Measurements from ENCODE around the gene JMY. TPM values are rescaled to one million over a fixed set of nuclear protein-coding genes. Genes with fewer than 3 reads are reported as not detected.

Gene JMY
- total RNA-seq, 4 donors from 2014 or later: 7.0 to 30.1 (median 11.3) TPM

DNA sequence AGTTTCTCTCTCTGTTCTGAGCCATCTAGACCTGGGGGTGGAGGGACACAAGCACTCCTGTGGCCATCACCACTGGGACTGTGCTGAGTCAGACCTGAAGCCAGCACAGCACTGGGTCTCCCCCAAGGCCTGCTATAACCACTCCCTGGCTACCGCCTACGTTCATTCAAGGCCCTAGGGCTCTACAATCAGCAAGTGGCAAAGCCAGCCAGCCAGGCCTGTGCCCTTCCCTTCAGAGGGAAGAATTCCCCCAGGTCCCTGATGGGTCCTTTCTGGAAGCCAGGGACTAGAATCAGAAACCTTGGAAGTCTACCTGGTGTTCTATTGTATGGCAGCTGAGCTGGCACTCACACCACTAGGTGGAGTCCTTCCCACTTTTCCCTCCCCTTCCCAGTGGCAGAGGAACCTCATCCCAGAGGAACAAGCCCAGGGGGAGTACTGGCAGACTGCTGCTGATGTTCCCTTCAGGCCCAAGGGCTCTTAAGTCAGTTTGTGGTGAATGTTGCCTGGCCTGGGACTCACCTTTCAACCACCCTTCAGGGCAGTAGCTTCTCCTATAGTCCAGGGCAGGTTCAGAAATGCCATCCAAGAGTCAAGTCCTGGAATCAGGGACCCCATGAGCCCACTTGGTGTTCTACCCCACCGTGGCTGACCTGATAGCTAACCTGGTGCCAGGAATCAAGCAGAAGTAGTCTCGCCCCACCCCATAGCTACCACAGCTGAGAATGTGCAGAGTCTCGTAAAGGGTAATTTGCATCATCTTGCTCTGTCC is 20.0 kb downstream of the JMY start:
- no peak for DNase-seq (ENCODE audit: low spot score)
- TF ChIP-seq, protein P1, sequence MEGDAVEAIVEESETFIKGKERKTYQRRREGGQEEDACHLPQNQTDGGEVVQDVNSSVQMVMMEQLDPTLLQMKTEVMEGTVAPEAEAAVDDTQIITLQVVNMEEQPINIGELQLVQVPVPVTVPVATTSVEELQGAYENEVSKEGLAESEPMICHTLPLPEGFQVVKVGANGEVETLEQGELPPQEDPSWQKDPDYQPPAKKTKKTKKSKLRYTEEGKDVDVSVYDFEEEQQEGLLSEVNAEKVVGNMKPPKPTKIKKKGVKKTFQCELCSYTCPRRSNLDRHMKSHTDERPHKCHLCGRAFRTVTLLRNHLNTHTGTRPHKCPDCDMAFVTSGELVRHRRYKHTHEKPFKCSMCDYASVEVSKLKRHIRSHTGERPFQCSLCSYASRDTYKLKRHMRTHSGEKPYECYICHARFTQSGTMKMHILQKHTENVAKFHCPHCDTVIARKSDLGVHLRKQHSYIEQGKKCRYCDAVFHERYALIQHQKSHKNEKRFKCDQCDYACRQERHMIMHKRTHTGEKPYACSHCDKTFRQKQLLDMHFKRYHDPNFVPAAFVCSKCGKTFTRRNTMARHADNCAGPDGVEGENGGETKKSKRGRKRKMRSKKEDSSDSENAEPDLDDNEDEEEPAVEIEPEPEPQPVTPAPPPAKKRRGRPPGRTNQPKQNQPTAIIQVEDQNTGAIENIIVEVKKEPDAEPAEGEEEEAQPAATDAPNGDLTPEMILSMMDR (IDR thresholded peaks at IDR 0.05): no peak
- ATAC-seq (ENCODE audit: low FRiP score): no peak

DNA sequence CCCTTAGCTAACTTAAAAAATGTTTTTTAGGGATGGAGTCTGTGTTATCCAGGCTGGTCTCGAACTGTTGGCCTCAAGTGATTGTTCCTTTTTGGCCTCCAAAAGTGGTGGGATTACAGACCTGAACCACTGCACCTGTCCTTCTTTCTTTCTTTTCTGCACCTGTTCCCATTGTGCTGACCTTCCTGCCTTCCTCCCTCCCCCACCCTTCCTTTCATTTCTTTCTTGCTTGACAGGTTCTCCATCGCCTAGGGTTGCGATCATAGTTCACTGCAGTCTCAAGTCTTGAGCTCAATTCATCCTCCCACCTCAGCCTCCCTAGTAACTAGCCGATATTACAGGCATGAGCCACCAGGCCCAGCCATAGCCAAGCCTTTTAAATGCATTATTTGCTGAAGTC is 20.6 kb downstream of the JMY start:
- DNase-seq (ENCODE audit: low spot score): no peak
- no peak for ATAC-seq (ENCODE audit: low FRiP score)
- TF ChIP-seq, protein P1 (IDR thresholded peaks at IDR 0.05): no peak

DNA sequence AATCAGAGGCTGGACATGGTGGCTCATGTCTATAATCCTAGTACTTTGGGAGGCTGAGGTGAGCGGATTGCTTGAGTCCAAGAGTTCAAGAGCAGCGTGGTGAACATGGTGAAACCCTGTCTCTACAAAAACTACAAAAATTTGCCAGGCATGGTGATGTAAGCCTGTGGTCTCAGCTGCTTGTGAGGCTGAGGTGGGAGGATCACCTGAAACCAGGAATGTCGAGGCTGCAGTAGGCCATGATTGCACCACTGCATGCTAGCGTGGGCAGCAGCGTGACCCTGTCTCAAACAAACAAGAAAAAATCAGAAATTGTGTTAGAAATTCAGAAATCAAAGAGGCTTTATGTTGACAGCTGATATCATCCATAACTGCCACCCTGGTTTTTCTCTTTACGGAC is 21.4 kb downstream of the JMY start:
- DNase-seq (ENCODE audit: low spot score) (no peak), ATAC-seq (ENCODE audit: low FRiP score) (no peak)
- TF ChIP-seq, protein P1 (IDR thresholded peaks at IDR 0.05): no peak

DNA sequence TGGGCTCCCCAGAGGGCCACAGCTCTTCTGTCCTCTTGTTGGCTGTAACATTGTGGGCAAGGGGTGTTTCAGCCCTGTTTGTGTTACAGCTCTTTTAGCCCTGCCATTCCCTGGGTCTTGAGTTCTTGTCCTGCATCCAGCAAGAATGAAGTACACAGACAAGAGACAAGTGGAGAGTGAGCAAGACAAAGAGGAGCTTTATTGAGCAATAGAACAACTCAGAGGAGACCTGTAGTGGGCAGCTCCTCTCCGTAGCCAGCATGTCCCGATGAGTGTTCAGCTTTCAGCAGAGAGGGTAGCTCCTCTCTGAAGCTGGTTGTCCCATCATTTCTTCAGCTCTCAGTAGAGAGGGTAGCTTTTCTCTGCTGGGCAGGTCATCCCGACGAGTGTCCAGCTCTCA is 22.9 kb downstream of the JMY start:
- ATAC-seq (ENCODE audit: low FRiP score) (no peak), DNase-seq (ENCODE audit: low spot score) (no peak)
- TF ChIP-seq, protein P1 (IDR thresholded peaks at IDR 0.05): no peak

DNA sequence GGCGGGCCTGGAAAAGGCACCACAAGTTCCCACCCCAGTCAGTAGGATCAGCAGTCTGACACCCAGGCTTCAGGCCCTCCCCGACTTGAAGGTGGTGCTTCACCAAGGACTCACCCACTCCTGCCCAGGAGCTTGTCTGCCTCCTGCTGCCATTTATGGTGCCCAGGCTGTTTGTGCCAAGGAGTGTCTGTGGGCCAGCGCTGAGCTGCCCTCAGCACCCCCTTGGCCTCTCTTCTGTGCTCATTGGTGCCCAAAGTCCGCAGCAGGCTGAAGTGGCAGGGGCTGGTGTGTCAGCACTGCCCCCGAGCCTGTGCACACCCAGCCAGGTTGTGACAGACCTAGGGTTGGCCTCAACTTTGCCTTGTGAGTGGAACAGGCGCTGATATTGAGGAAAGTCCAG is 23.5 kb downstream of the JMY start:
- TF ChIP-seq, protein P1 (IDR thresholded peaks at IDR 0.05): no peak
- ATAC-seq (ENCODE audit: low FRiP score) (no peak), DNase-seq (ENCODE audit: low spot score) (no peak)

DNA sequence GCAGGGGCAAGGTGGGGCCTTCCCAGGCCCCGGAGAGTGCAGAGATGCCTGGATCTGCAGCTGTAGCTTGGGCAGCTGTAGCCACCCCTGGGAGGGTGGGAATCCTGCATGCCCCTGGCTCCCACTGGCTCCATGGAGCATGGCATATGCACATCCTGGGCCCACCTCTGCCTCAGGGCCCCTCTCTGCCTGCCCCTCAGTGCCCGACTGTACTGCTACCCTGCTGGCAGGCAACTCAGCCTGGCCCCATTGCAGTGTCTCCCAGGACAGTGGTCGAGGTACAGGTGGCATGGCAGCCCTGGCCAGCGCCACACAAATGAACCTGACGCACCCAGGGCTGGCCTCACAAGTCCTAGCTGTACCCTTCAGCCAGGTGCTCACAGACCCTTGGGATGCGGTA is 23.9 kb downstream of the JMY start:
- TF ChIP-seq, protein P1 (IDR thresholded peaks at IDR 0.05): no peak
- no peak for ATAC-seq (ENCODE audit: low FRiP score)
- no peak for DNase-seq (ENCODE audit: low spot score)

DNA sequence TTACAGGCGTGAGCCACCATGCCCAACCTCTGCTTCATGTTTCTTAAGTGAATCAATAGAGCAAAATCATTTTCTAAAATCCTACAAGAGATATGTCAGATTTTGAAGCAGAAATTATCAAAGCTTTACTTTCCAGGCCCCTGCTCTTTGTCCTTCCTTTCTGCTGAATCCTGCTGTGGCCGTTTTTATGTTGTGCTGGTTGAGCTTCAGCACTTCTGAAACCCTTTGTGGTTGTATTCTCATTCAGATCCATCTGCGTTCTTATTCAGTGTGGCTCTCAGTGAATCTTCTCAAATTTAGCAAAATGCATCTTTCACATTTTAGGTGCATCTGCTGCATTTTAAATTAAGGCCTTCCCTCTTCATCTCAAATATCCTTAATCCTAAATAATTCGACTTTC is 26.0 kb downstream of the JMY start:
- TF ChIP-seq, protein P1 (IDR thresholded peaks at IDR 0.05): no peak
- DNase-seq (ENCODE audit: low spot score) (no peak), ATAC-seq (ENCODE audit: low FRiP score) (no peak)
